Measurements from ENCODE around the gene FREY1.
A peak's percentile ranks its signal among the peaks of the same experiment; 100 is the strongest.

Gene FREY1

GRCh38 chr11:45925550-45925949, 18.5 kb upstream of the FREY1 start:
- no peak overlapping the region for H2BK12ac ChIP-seq (ENCODE audit: low read length)
- no peak overlapping the region for H3K27ac ChIP-seq (ENCODE audit: low read depth, low read length)
- no peak overlapping the region for H2AK5ac ChIP-seq (ENCODE audit: low read length)
- peaks cover 21% of the 10 kb centered on the region for H3K27me3 ChIP-seq (ENCODE audit: insufficient read depth, low read length)
- DNase-seq = no peak
- H2AFZ ChIP-seq (ENCODE audit: insufficient read depth, low read length, poor library complexity) = no peak overlapping the region
- H4K8ac ChIP-seq (ENCODE audit: low read depth, low read length) = no peak overlapping the region
- H4K91ac ChIP-seq (ENCODE audit: low read depth, low read length) = no peak overlapping the region
- H3K4me2 ChIP-seq (ENCODE audit: low read length) = no peak overlapping the region
- H3K4ac ChIP-seq (ENCODE audit: low read depth, low read length) = no peak overlapping the region
- WGBS (ENCODE audit: extremely low coverage, insufficient coverage, insufficient read length) = no CpG with 5 or more reads among the region's 3 CpGs
- H2BK120ac ChIP-seq (ENCODE audit: insufficient read depth, low read length, poor library complexity) = no peak overlapping the region
- no peak overlapping the region for H4K12ac ChIP-seq (ENCODE audit: low read depth, low read length)
- no peaks in the 10 kb centered on the region for H3K36me3 ChIP-seq (ENCODE audit: control insufficient read depth in 1 of 2, insufficient read depth in 2 of 2, low read length in 2 of 2)
- H3K4me1 ChIP-seq (ENCODE audit: control insufficient read depth in 1 of 2, insufficient read depth in 2 of 2, low read length in 2 of 2) = peaks cover 21 to 31% of the 10 kb centered on the region in 2 experiments
- H3K18ac ChIP-seq (ENCODE audit: low read length) = no peak overlapping the region
- no peak overlapping the region for H3K4me3 ChIP-seq (ENCODE audit: low read depth, low read length)
- no peak overlapping the region for H3K9ac ChIP-seq (ENCODE audit: low read length)
- H3K79me2 ChIP-seq (ENCODE audit: control insufficient read depth, insufficient read depth, low read length, poor library complexity) = no peaks in the 10 kb centered on the region
- no peak overlapping the region for H3K14ac ChIP-seq (ENCODE audit: low read length)
- H3K79me1 ChIP-seq (ENCODE audit: low read length) = peaks cover 2% of the 10 kb centered on the region
- H3K23ac ChIP-seq (ENCODE audit: low read length) = no peak overlapping the region
- H2BK5ac ChIP-seq (ENCODE audit: low read depth, low read length, poor library complexity) = no peak overlapping the region
- peaks cover 4% of the 10 kb centered on the region for H3K9me3 ChIP-seq (ENCODE audit: insufficient read depth, low read depth, low read length)

DNA sequence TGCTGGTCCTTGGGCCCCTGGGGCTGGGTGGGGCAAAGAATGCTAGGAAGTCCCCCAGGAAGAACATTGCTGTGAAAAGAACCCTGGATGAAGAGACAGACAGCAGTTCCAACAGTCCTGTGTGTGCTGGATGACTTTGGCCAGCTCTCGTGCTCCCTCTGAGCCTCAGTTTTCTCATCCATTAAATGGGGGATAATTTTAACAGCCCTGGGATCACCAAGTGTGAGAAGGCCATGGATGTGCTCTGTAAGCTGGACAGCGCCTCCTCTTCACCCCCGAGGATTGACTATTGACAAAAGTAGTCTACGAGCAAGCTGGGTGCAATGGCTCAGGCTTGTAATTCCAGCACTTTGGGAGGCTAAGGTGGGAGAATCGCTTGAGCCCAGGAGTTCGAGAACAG, 17.9 kb upstream of the FREY1 start:
- no peak overlapping the region for H4K8ac ChIP-seq (ENCODE audit: low read depth, low read length)
- no peak overlapping the region for H2BK5ac ChIP-seq (ENCODE audit: low read depth, low read length, poor library complexity)
- peaks cover 2% of the 10 kb centered on the region for H3K79me1 ChIP-seq (ENCODE audit: low read length)
- H3K4me3 ChIP-seq (ENCODE audit: low read depth, low read length) = no peak overlapping the region
- H2AFZ ChIP-seq (ENCODE audit: insufficient read depth, low read length, poor library complexity) = no peak overlapping the region
- no peak overlapping the region for H3K4me2 ChIP-seq (ENCODE audit: low read length)
- H3K9me3 ChIP-seq (ENCODE audit: insufficient read depth, low read depth, low read length) = peaks cover 4% of the 10 kb centered on the region
- WGBS (ENCODE audit: extremely low coverage, insufficient coverage, insufficient read length) = no CpG with 5 or more reads among the region's 6 CpGs
- H3K23ac ChIP-seq (ENCODE audit: low read length) = no peak overlapping the region
- H3K36me3 ChIP-seq (ENCODE audit: control insufficient read depth in 1 of 2, insufficient read depth in 2 of 2, low read length in 2 of 2) = no peaks in the 10 kb centered on the region
- DNase-seq = no peak
- no peak overlapping the region for H3K9ac ChIP-seq (ENCODE audit: low read length)
- H3K79me2 ChIP-seq (ENCODE audit: control insufficient read depth, insufficient read depth, low read length, poor library complexity) = no peaks in the 10 kb centered on the region
- H2BK12ac ChIP-seq (ENCODE audit: low read length) = no peak overlapping the region
- H2BK120ac ChIP-seq (ENCODE audit: insufficient read depth, low read length, poor library complexity) = no peak overlapping the region
- peaks cover 21 to 31% of the 10 kb centered on the region in 2 experiments for H3K4me1 ChIP-seq (ENCODE audit: control insufficient read depth in 1 of 2, insufficient read depth in 2 of 2, low read length in 2 of 2)
- H2AK5ac ChIP-seq (ENCODE audit: low read length) = no peak overlapping the region
- H3K27ac ChIP-seq (ENCODE audit: low read depth, low read length) = no peak overlapping the region
- peaks cover 21% of the 10 kb centered on the region for H3K27me3 ChIP-seq (ENCODE audit: insufficient read depth, low read length)
- H3K18ac ChIP-seq (ENCODE audit: low read length) = no peak overlapping the region
- no peak overlapping the region for H3K14ac ChIP-seq (ENCODE audit: low read length)
- no peak overlapping the region for H3K4ac ChIP-seq (ENCODE audit: low read depth, low read length)
- no peak overlapping the region for H4K12ac ChIP-seq (ENCODE audit: low read depth, low read length)
- no peak overlapping the region for H4K91ac ChIP-seq (ENCODE audit: low read depth, low read length)

GRCh38 chr11:45924036-45924915, 17.2 kb upstream of the FREY1 start:
- no peak overlapping the region for H2BK12ac ChIP-seq (ENCODE audit: low read length)
- WGBS (ENCODE audit: extremely low coverage, insufficient coverage, insufficient read length) = no CpG with 5 or more reads among the region's 22 CpGs
- H3K79me2 ChIP-seq (ENCODE audit: control insufficient read depth, insufficient read depth, low read length, poor library complexity) = no peaks in the 10 kb centered on the region

GRCh38 chr11:45922425-45923082, 15.5 kb upstream of the FREY1 start, which contains the start of gene LARGE2:
Gene LARGE2 (plus strand): TSS chr11:45922656. CDS start chr11:45922883, 227 bp downstream.
- Histone ChIP-seq H3K4me3 (ENCODE audit: low read depth, low read length) (peak within 1 kb of the TSS; percentile 21), H2AFZ (ENCODE audit: insufficient read depth, low read length, poor library complexity) (no peak within 1 kb of the TSS)
- no CpG with 5 or more reads among the region's 73 CpGs for WGBS (ENCODE audit: extremely low coverage, insufficient coverage, insufficient read length)

More at GRCh38 chr11:45924036-45924915, 17.2 kb upstream of the FREY1 start:
- Histone ChIP-seq H3K9ac (ENCODE audit: low read length) (no peak overlapping the region), H3K4me1 (ENCODE audit: control insufficient read depth in 1 of 2, insufficient read depth in 2 of 2, low read length in 2 of 2) (peaks cover 20 to 31% of the 10 kb centered on the region in 2 experiments), H3K18ac (ENCODE audit: low read length) (no peak overlapping the region), H3K79me1 (ENCODE audit: low read length) (peaks cover 2% of the 10 kb centered on the region), H3K4me3 (ENCODE audit: low read depth, low read length) (no peak overlapping the region), H2BK5ac (ENCODE audit: low read depth, low read length, poor library complexity) (no peak overlapping the region), H2AFZ (ENCODE audit: insufficient read depth, low read length, poor library complexity) (no peak overlapping the region), H3K23ac (ENCODE audit: low read length) (no peak overlapping the region), H4K12ac (ENCODE audit: low read depth, low read length) (no peak overlapping the region), H3K4me2 (ENCODE audit: low read length) (no peak overlapping the region), H2AK5ac (ENCODE audit: low read length) (no peak overlapping the region), H2BK120ac (ENCODE audit: insufficient read depth, low read length, poor library complexity) (no peak overlapping the region), H3K27me3 (ENCODE audit: insufficient read depth, low read length) (peaks cover 21% of the 10 kb centered on the region), H3K27ac (ENCODE audit: low read depth, low read length) (no peak overlapping the region), H4K8ac (ENCODE audit: low read depth, low read length) (no peak overlapping the region), H3K4ac (ENCODE audit: low read depth, low read length) (no peak overlapping the region), H4K91ac (ENCODE audit: low read depth, low read length) (no peak overlapping the region), H3K14ac (ENCODE audit: low read length) (no peak overlapping the region), H3K36me3 (ENCODE audit: control insufficient read depth in 1 of 2, insufficient read depth in 2 of 2, low read length in 2 of 2) (no peaks in the 10 kb centered on the region), H3K9me3 (ENCODE audit: insufficient read depth, low read depth, low read length) (peaks cover 4% of the 10 kb centered on the region)
- DNase-seq = no peak

More at GRCh38 chr11:45922425-45923082, 15.5 kb upstream of the FREY1 start, which contains the start of gene LARGE2:
- Histone ChIP-seq H3K9ac (ENCODE audit: low read length) (no peak within 1 kb of the TSS), H4K12ac (ENCODE audit: low read depth, low read length) (no peak within 1 kb of the TSS), H2AK5ac (ENCODE audit: low read length) (no peak within 1 kb of the TSS), H2BK12ac (ENCODE audit: low read length) (no peak within 1 kb of the TSS), H4K8ac (ENCODE audit: low read depth, low read length) (no peak within 1 kb of the TSS), H3K36me3 (ENCODE audit: control insufficient read depth in 1 of 2, insufficient read depth in 2 of 2, low read length in 2 of 2) (no peaks in the 10 kb centered on the region), H3K4me2 (ENCODE audit: low read length) (peak within 1 kb of the TSS; percentile 65), H3K27ac (ENCODE audit: low read depth, low read length) (no peak within 1 kb of the TSS), H2BK5ac (ENCODE audit: low read depth, low read length, poor library complexity) (no peak within 1 kb of the TSS), H3K79me1 (ENCODE audit: low read length) (peaks cover 9% of the 10 kb centered on the region), H3K23ac (ENCODE audit: low read length) (no peak within 1 kb of the TSS), H3K18ac (ENCODE audit: low read length) (no peak within 1 kb of the TSS), H3K79me2 (ENCODE audit: control insufficient read depth, insufficient read depth, low read length, poor library complexity) (no peaks in the 10 kb centered on the region), H2BK120ac (ENCODE audit: insufficient read depth, low read length, poor library complexity) (no peak within 1 kb of the TSS), H3K9me3 (ENCODE audit: insufficient read depth, low read depth, low read length) (peaks cover 4% of the 10 kb centered on the region), H3K4me1 (ENCODE audit: control insufficient read depth in 1 of 2, insufficient read depth in 2 of 2, low read length in 2 of 2) (peaks cover 13 to 27% of the 10 kb centered on the region in 2 experiments), H4K91ac (ENCODE audit: low read depth, low read length) (no peak within 1 kb of the TSS), H3K14ac (ENCODE audit: low read length) (no peak within 1 kb of the TSS), H3K27me3 (ENCODE audit: insufficient read depth, low read length) (peaks cover 21% of the 10 kb centered on the region), H3K4ac (ENCODE audit: low read depth, low read length) (no peak within 1 kb of the TSS)
- DNase-seq = peak in 1 of 2 donors; percentile 33
